HFF-Myc (cell line): Measurements from ENCODE around the gene DYDC2.
"Not testable (repeated sequence)": the region's sequence is repeated elsewhere in the genome, so short reads cannot be mapped to it uniquely, and the experiment has no call there.

ENCODE experiments used
- DNase-seq: peaks from one replicate; pipeline ENCODE4 v3.0.0-alpha.2; 2011; ENCODE audit warnings: low read depth; ENCODE audit errors: extremely low read depth
- H3K4me3 ChIP-seq: replicated peaks from 2 replicates; pipeline ENCODE4 v1.5.1; 2011; ENCODE audit warnings: low read depth, mild to moderate bottlenecking, control low read depth, low read length
- TF ChIP-seq, protein P1 (sequence below): IDR thresholded peaks from 2 replicates; pipeline ENCODE4 v1.5.1; 2012; ENCODE audit warnings: mild to moderate bottlenecking, low read depth, low read length, control low read depth; ENCODE audit errors: missing control alignments

The DYDC2 gene

DNA sequence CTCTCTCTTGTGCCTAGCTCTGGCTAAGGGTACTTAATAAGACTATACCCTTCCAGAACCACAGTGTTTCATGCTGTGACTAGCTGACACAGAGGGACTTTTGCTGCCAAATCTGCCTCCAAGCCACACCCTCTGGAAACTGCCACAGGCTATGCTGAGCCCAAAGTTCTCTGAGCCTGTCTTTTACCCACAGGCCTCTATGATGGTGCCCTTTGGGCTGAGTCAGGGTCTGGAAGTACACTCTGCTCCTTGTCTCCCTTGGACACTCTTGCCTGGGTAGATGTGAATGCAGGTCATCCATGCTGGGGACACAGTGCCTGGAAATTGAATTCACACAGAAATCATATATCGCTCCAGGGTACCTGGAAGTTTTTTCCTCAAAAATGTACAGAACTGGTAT is 22.6 kb upstream of the DYDC2 start:
- H3K4me3 ChIP-seq, result no peak overlapping the region
- TF ChIP-seq, protein P1, sequence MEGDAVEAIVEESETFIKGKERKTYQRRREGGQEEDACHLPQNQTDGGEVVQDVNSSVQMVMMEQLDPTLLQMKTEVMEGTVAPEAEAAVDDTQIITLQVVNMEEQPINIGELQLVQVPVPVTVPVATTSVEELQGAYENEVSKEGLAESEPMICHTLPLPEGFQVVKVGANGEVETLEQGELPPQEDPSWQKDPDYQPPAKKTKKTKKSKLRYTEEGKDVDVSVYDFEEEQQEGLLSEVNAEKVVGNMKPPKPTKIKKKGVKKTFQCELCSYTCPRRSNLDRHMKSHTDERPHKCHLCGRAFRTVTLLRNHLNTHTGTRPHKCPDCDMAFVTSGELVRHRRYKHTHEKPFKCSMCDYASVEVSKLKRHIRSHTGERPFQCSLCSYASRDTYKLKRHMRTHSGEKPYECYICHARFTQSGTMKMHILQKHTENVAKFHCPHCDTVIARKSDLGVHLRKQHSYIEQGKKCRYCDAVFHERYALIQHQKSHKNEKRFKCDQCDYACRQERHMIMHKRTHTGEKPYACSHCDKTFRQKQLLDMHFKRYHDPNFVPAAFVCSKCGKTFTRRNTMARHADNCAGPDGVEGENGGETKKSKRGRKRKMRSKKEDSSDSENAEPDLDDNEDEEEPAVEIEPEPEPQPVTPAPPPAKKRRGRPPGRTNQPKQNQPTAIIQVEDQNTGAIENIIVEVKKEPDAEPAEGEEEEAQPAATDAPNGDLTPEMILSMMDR, result no peak
- DNase-seq, result no peak

GRCh38 chr10:80344276-80344675 is 12.3 kb upstream of the DYDC2 start:
- TF ChIP-seq, protein P1, result no peak
- no peak for DNase-seq
- H3K4me3 ChIP-seq, result no peak overlapping the region

- DNase-seq, result no peak
- TF ChIP-seq, protein P1, result no peak
- no peak overlapping the region for H3K4me3 ChIP-seq
Observed at GRCh38 chr10:80344912-80345311, 11.7 kb upstream of the DYDC2 start.

GRCh38 chr10:80350251-80350650 is 6.3 kb upstream of the DYDC2 start:
- TF ChIP-seq, protein P1, result no peak
- DNase-seq, result no peak
- no peak overlapping the region for H3K4me3 ChIP-seq

DNA sequence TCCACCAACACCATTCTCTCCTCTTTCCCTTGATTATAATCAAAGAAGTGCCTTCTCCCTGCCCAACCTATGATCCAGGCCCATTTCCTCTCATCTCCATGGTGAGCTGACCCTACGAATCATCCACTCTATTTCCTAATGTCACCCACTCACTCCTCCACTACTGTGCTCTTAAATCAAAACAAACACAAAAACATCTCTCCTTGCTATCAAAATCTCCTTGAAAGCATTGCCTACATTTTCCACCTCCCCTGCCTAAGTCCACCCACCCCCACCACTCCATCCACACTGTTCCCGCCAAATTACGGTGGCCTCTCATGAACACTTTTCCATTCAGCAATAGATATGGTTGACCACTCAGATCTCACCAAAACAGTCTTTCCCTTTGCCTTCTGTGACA is 5.4 kb upstream of the DYDC2 start:
- DNase-seq, result no peak
- TF ChIP-seq, protein P1, result no peak
- H3K4me3 ChIP-seq, result no peak overlapping the region

- peak overlapping the region; percentile 7; the same call in 1 of the 2 replicates for H3K4me3 ChIP-seq
- DNase-seq, result no peak
- TF ChIP-seq, protein P1, result no peak
Observed at GRCh38 chr10:80356989-80357850, 639 bp downstream of the DYDC2 start.

DNA sequence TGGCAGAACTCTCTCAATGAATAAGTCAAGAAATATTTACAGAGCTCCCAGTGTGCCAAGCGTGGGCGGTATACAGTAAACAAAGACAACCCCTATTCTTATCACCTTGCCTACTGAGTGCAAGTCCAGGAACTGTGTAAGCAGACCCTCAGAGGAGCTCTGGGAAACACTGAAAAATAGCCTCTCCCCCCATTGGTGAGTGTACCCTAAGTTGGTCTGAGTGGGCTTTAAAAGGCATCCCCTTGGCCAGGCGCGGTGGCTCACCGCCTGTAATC is 1.2 kb downstream of the DYDC2 start:
- DNase-seq, result no peak
- TF ChIP-seq, protein P1, result no peak
- H3K4me3 ChIP-seq, result no peak overlapping the region

DNA sequence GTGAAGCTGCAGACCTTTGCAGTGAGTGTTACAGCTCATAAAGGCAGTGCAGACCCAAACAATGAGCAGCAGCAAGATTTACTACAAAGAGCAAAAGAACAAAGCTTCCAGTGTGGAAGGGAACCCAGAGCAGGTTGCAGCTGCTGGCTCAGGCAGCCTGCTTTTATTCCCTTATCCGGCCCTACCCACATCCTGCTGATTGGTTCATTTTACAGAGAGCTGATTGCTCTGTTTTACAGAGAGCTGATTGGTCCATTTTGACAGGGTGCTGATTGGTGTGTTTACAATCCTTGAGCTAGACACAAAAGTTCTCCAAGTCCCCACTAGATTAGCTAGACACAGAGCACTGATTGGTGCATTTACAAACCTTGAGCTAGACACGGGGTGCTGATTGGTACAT is 2.3 kb downstream of the DYDC2 start:
- not testable (repeated sequence) for DNase-seq

More for the DNA sequence above, 2.3 kb downstream of the DYDC2 start:
- H3K4me3 ChIP-seq, result not testable (repeated sequence)
